Measurements from ENCODE around the gene GCN1. TPM values are rescaled to one million over a fixed set of nuclear protein-coding genes. Genes with fewer than 3 reads are reported as not detected.

Gene GCN1
- total and polyA plus RNA-seq, 2 donors (not counting 1 experiment from before 2014, with no cell fraction given), result 30.8 to 93.1 TPM

DNA sequence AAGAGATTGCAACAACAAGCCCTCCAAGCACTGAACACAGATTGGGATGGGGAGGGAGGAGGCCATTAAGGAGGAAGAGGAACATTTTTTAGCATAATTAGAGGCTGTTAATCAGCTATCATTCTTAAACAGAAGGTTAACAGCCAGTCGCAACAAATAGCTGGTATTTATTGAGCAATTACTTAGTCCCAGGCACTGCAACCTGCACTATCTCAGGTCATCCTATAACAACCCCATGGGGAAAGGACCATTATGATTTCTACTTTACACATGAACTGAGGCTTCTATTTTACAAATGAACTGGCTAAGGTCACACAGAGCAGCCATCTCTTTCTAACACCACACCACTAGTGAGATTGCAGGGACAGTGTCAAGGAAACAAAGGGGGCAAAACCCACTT lies 88.4 kb downstream of the GCN1 start:
- peaks cover 5% of the 10 kb centered on the region for H3K36me3 ChIP-seq (ENCODE audit: control insufficient read depth, insufficient read depth, low read length)
- no peak overlapping the region for H2AFZ ChIP-seq (ENCODE audit: low read length)
- H3K9me3 ChIP-seq (ENCODE audit: control insufficient read depth, insufficient read depth, low read depth, low read length), result no peaks in the 10 kb centered on the region
- no peaks in the 10 kb centered on the region for H3K27me3 ChIP-seq (ENCODE audit: control insufficient read depth, insufficient read depth, low read length)
- H3K9ac ChIP-seq (ENCODE audit: insufficient read depth, low read length), result no peak overlapping the region
- H3K79me2 ChIP-seq (ENCODE audit: control insufficient read depth, insufficient read depth, low read length), result peaks cover 81% of the 10 kb centered on the region
- no peak overlapping the region for H3K27ac ChIP-seq (ENCODE audit: insufficient read depth, low read length)
- no peak for DNase-seq (ENCODE audit: low read depth in 2 of 2)
- no peaks in the 10 kb centered on the region for H4K20me1 ChIP-seq (ENCODE audit: control insufficient read depth, extremely low read depth, insufficient read depth, low read length)
- H3K4me1 ChIP-seq (ENCODE audit: control insufficient read depth, extremely low read depth, insufficient read depth, low read length), result peaks cover 4% of the 10 kb centered on the region
- H3K4me2 ChIP-seq (ENCODE audit: extremely low read depth, insufficient read depth, low read length), result no peak overlapping the region
- no peak overlapping the region for H3K4me3 ChIP-seq (replicated peaks in 1 of 4; ENCODE audit: control extremely low read depth in 1 of 4, insufficient read depth in 1 of 4, low read depth in 3 of 4, low read length in 4 of 4)
- no peak for TF ChIP-seq EZH2 (IDR thresholded peaks at IDR 0.05; ENCODE audit: low read length, missing control alignments)
- TF ChIP-seq, protein P1, sequence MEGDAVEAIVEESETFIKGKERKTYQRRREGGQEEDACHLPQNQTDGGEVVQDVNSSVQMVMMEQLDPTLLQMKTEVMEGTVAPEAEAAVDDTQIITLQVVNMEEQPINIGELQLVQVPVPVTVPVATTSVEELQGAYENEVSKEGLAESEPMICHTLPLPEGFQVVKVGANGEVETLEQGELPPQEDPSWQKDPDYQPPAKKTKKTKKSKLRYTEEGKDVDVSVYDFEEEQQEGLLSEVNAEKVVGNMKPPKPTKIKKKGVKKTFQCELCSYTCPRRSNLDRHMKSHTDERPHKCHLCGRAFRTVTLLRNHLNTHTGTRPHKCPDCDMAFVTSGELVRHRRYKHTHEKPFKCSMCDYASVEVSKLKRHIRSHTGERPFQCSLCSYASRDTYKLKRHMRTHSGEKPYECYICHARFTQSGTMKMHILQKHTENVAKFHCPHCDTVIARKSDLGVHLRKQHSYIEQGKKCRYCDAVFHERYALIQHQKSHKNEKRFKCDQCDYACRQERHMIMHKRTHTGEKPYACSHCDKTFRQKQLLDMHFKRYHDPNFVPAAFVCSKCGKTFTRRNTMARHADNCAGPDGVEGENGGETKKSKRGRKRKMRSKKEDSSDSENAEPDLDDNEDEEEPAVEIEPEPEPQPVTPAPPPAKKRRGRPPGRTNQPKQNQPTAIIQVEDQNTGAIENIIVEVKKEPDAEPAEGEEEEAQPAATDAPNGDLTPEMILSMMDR (conservative IDR thresholded peaks at IDR 0.05 in 1 of 2, IDR thresholded peaks at IDR 0.05 in 1 of 2; ENCODE audit: low read depth in 1 of 2, low read length in 2 of 2), result no peak

DNA sequence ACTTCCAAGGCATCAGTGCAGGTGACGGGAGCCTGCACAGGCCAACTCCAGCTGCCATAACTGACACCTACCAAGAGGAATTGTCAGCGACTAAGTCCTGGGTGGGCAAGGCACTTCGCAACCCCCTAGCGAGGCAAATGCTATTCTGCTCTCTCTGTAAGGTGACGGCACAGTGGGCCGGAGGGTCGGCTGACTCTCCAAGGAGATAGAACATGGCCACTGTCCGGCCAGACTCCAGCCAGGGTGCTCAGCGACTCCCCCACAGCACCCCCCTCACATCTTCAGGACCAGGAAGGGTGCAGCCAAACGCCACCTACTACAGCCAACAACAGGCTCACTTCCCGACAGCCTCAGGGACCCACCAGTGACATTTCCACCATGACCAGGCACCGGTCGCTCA lies 91.1 kb downstream of the GCN1 start:
- no peaks in the 10 kb centered on the region for H4K20me1 ChIP-seq (ENCODE audit: control insufficient read depth, extremely low read depth, insufficient read depth, low read length)
- H3K27ac ChIP-seq (ENCODE audit: insufficient read depth, low read length), result no peak overlapping the region
- H3K9ac ChIP-seq (ENCODE audit: insufficient read depth, low read length), result no peak overlapping the region
- H3K79me2 ChIP-seq (ENCODE audit: control insufficient read depth, insufficient read depth, low read length), result peaks cover 74% of the 10 kb centered on the region
- no peak overlapping the region for H3K4me3 ChIP-seq (replicated peaks in 1 of 4; ENCODE audit: control extremely low read depth in 1 of 4, insufficient read depth in 1 of 4, low read depth in 3 of 4, low read length in 4 of 4)
- no peak overlapping the region for H2AFZ ChIP-seq (ENCODE audit: low read length)
- no peak for DNase-seq (ENCODE audit: low read depth in 2 of 2)
- peaks cover 12% of the 10 kb centered on the region for H3K36me3 ChIP-seq (ENCODE audit: control insufficient read depth, insufficient read depth, low read length)
- H3K4me1 ChIP-seq (ENCODE audit: control insufficient read depth, extremely low read depth, insufficient read depth, low read length), result peaks cover 8% of the 10 kb centered on the region
- no peaks in the 10 kb centered on the region for H3K27me3 ChIP-seq (ENCODE audit: control insufficient read depth, insufficient read depth, low read length)
- TF ChIP-seq, protein P1 (conservative IDR thresholded peaks at IDR 0.05 in 1 of 2, IDR thresholded peaks at IDR 0.05 in 1 of 2; ENCODE audit: low read depth in 1 of 2, low read length in 2 of 2), result no peak
- no peak for TF ChIP-seq EZH2 (IDR thresholded peaks at IDR 0.05; ENCODE audit: low read length, missing control alignments)
- no peaks in the 10 kb centered on the region for H3K9me3 ChIP-seq (ENCODE audit: control insufficient read depth, insufficient read depth, low read depth, low read length)
- H3K4me2 ChIP-seq (ENCODE audit: extremely low read depth, insufficient read depth, low read length), result no peak overlapping the region

DNA sequence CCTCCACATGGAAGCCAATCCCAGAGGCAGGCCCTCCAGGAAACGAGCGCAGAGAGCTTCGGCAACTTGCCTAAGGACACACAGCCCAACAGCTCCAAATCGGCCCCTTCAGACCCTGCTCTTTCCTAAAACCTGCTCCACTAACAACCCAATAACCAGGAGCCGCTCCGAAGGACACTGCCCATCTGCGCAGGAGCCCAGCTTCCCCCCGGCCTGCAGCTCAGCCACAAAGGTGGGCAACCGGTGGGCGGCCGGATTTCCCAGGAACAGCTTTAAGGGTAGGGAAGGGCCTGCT lies 91.5 kb downstream of the GCN1 start:
- TF ChIP-seq, protein P1 (conservative IDR thresholded peaks at IDR 0.05 in 1 of 2, IDR thresholded peaks at IDR 0.05 in 1 of 2; ENCODE audit: low read depth in 1 of 2, low read length in 2 of 2), result no peak
- Histone ChIP-seq H3K4me3 (replicated peaks in 1 of 4; ENCODE audit: control extremely low read depth in 1 of 4, insufficient read depth in 1 of 4, low read depth in 3 of 4, low read length in 4 of 4) (no peak overlapping the region), H3K9ac (ENCODE audit: insufficient read depth, low read length) (no peak overlapping the region), H3K27ac (ENCODE audit: insufficient read depth, low read length) (no peak overlapping the region), H3K4me2 (ENCODE audit: extremely low read depth, insufficient read depth, low read length) (no peak overlapping the region), H4K20me1 (ENCODE audit: control insufficient read depth, extremely low read depth, insufficient read depth, low read length) (no peaks in the 10 kb centered on the region), H3K79me2 (ENCODE audit: control insufficient read depth, insufficient read depth, low read length) (peaks cover 71% of the 10 kb centered on the region), H2AFZ (ENCODE audit: low read length) (no peak overlapping the region), H3K36me3 (ENCODE audit: control insufficient read depth, insufficient read depth, low read length) (peaks cover 15% of the 10 kb centered on the region), H3K27me3 (ENCODE audit: control insufficient read depth, insufficient read depth, low read length) (no peaks in the 10 kb centered on the region), H3K4me1 (ENCODE audit: control insufficient read depth, extremely low read depth, insufficient read depth, low read length) (peaks cover 8% of the 10 kb centered on the region), H3K9me3 (ENCODE audit: control insufficient read depth, insufficient read depth, low read depth, low read length) (no peaks in the 10 kb centered on the region)
- no peak for DNase-seq (ENCODE audit: low read depth in 2 of 2)
